Loucy (cell line): ENCODE data around the gene ST14.

ENCODE experiments used
- H2AFZ ChIP-seq: fragments of 200-600 bp; sonication (generic); 2 replicates; pipeline ENCODE4 v1.6.0; 2016; ENCODE audit warnings: antibody characterized with exemption, mild to moderate bottlenecking, low read length, moderate library complexity
- H3F3A ChIP-seq: fragments of 200-600 bp; 2 replicates; pipeline ENCODE4 v1.6.0; 2016; ENCODE audit warnings: antibody characterized with exemption, low read depth, mild to moderate bottlenecking
- H3K27me3 ChIP-seq: fragments of 200-600 bp; sonication (generic); 2 replicates; pipeline ENCODE4 v1.6.1; 2014; ENCODE audit warnings: low read length, mild to moderate bottlenecking; ENCODE audit not compliant: insufficient read depth, poor library complexity, severe bottlenecking
- H3K36me3 ChIP-seq: fragments of 200-600 bp; sonication (generic); 2 replicates; pipeline ENCODE4 v1.6.1; 2016; ENCODE audit warnings: low read length; ENCODE audit not compliant: insufficient read depth
- H3K4me1 ChIP-seq: fragments of 200-600 bp; sonication (generic); 2 replicates; pipeline ENCODE4 v1.5.1; 2014; ENCODE audit warnings: low read length, mild to moderate bottlenecking; ENCODE audit not compliant: insufficient read depth, poor library complexity, severe bottlenecking
- H3K4me2 ChIP-seq: fragments of 200-600 bp; sonication (generic); 2 replicates; pipeline ENCODE4 v1.6.0; 2014; ENCODE audit warnings: antibody characterized with exemption, low read length, low read depth, mild to moderate bottlenecking; ENCODE audit not compliant: poor library complexity, severe bottlenecking
- H3K4me3 ChIP-seq: fragments of 200-600 bp; sonication (generic); 2 replicates; pipeline ENCODE4 v1.5.1; 2014; ENCODE audit warnings: low read length, mild to moderate bottlenecking, mixed read lengths; ENCODE audit not compliant: poor library complexity, severe bottlenecking
- H3K79me2 ChIP-seq: fragments of 200-600 bp; sonication (generic); 2 replicates; pipeline ENCODE4 v1.6.1; 2014; ENCODE audit warnings: low read length; ENCODE audit not compliant: insufficient read depth
- H3K9ac ChIP-seq: fragments of 200-600 bp; sonication (generic); 2 replicates; pipeline ENCODE4 v1.6.0; 2014; ENCODE audit warnings: mild to moderate bottlenecking, low read depth, low read length, moderate library complexity; ENCODE audit not compliant: poor library complexity, severe bottlenecking
- H3K9me2 ChIP-seq: fragments of 200-600 bp; sonication (generic); replicated peaks from 2 replicates; pipeline ENCODE4 v1.6.1; 2016; ENCODE audit warnings: low read depth, low read length, mixed read lengths
- H3K9me3 ChIP-seq: fragments of 200-600 bp; sonication (generic); 2 replicates; pipeline ENCODE4 v1.6.1; 2014; ENCODE audit warnings: mild to moderate bottlenecking, antibody characterized with exemption, low read length, low read depth; ENCODE audit not compliant: insufficient read depth
- H4K20me1 ChIP-seq: fragments of 200-600 bp; sonication (generic); 2 replicates; pipeline ENCODE4 v1.6.0; 2014; ENCODE audit warnings: antibody characterized with exemption, low read length, mild to moderate bottlenecking; ENCODE audit not compliant: insufficient read depth, poor library complexity, severe bottlenecking
- CTCF ChIP-seq: fragments of 200-600 bp; sonication (generic); conservative IDR thresholded peaks from 2 replicates; pipeline ENCODE4 v1.5.1; 2014; ENCODE audit warnings: mild to moderate bottlenecking, antibody characterized with exemption, low read length
- EZH2phosphoT487 ChIP-seq: fragments of 200-600 bp; IDR thresholded peaks from 2 replicates; pipeline ENCODE4 v1.6.1; 2018; ENCODE audit warnings: antibody characterized with exemption, mild to moderate bottlenecking, moderate library complexity, borderline replicate concordance

ST14 gene

GRCh38 chr11:130201026-130201425 is 41.4 kb downstream of the ST14 start:
- Histone ChIP-seq H3K9me3 (no peaks in the 10 kb centered on the region), H3K4me1 (no peaks in the 10 kb centered on the region), H3K4me3 (no peak overlapping the region), H3K9me2 (no peaks in the 10 kb centered on the region), H3K36me3 (no peaks in the 10 kb centered on the region), H2AFZ (no peak overlapping the region), H3K27me3 (no peaks in the 10 kb centered on the region), H3K4me2 (no peak overlapping the region), H3F3A (no peaks in the 10 kb centered on the region), H3K79me2 (no peaks in the 10 kb centered on the region), H4K20me1 (no peaks in the 10 kb centered on the region), H3K9ac (no peak overlapping the region)
- no peak for TF ChIP-seq CTCF
- TF ChIP-seq EZH2phosphoT487 = no peak

GRCh38 chr11:130202009-130202817 is 42.6 kb downstream of the ST14 start:
- Histone ChIP-seq H3K4me3 (no peak overlapping the region), H3K9me3 (no peaks in the 10 kb centered on the region), H3F3A (no peaks in the 10 kb centered on the region), H3K27me3 (no peaks in the 10 kb centered on the region), H3K9ac (no peak overlapping the region), H2AFZ (no peak overlapping the region), H3K9me2 (no peaks in the 10 kb centered on the region), H3K4me1 (no peaks in the 10 kb centered on the region), H3K36me3 (no peaks in the 10 kb centered on the region), H4K20me1 (no peaks in the 10 kb centered on the region), H3K79me2 (no peaks in the 10 kb centered on the region), H3K4me2 (no peak overlapping the region)
- TF ChIP-seq CTCF = no peak
- TF ChIP-seq EZH2phosphoT487 = no peak

DNA sequence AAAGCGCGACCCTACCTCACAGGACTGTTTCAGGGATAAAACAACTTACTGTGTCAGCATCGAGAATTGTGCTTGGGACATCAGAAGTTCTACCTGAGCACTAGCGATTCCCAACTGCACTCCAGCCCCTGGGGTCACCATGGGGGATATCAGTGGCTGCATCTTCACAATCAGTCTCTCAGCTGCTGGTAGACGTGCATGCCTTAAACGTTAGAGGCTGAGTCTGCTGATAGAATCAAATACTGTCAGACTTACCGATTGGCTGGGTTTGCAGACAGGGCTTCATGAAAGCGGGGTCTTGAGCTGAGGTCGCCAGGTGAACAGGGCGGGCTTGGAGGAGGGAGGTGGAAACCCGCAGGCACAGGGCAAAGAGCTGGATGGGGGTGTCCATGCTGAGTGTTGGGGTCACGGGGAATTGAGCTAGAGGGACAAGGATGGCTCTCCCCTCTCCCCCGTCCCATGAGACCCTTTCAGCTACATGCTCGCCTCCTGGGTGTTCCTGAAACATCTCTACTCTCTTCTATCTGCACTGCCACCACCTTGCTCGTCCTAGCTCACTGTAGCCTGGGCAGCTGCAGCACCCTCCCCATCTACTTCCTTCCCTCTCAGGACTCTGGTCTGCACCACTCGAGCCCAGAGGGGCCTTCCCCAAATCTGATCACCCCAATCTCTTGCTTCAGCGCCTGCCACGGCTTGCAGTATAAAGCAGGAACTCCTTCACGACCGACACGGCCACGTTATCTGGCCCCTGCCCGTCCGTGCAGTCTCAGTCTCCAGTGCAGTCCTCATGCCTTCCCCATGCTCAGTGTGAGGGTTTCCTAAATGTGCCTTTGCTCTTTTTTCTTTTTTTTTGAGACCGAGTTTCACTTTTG is 43.5 kb downstream of the ST14 start:
- TF ChIP-seq EZH2phosphoT487 (no peak), CTCF (no peak)
- Histone ChIP-seq H3K4me3 (no peak overlapping the region), H3K4me1 (no peaks in the 10 kb centered on the region), H3K27me3 (no peaks in the 10 kb centered on the region), H3K9me2 (no peaks in the 10 kb centered on the region), H3K79me2 (no peaks in the 10 kb centered on the region), H2AFZ (no peak overlapping the region), H3K9me3 (no peaks in the 10 kb centered on the region), H3F3A (no peaks in the 10 kb centered on the region), H3K4me2 (no peak overlapping the region), H3K36me3 (no peaks in the 10 kb centered on the region), H4K20me1 (no peaks in the 10 kb centered on the region), H3K9ac (no peak overlapping the region)
